ENCODE data around the gene RAPGEF4. TPM values are rescaled to one million over a fixed set of nuclear protein-coding genes. Genes with fewer than 3 reads are reported as not detected.

The RAPGEF4 gene
- total RNA-seq, 1 experiment from 2014 or later = 1.4 TPM

DNA sequence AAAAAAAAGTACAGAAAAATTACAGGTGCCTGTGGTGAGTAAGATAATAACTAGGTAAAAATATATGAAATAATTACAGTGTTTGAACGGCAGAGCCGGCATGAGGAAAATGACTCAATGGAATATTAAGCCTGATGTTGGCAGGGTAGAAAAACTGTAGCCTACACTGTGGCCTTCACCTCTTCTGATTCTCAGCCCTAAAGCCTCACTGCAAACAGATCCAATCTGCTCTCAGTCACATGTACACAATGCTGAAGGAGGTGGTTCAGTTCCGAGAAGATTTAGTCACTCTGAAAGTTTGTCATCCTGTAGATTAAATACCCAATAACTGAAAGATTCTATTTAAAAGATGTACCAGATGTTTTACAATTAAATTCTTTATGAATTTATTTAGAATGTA lies 273.1 kb downstream of the RAPGEF4 start:
- H3K9me3 Mint-ChIP-seq = no peaks in the 10 kb centered on the region
- no peak overlapping the region for H2AK5ac ChIP-seq (ENCODE audit: insufficient read length, low read length)
- H3K4me1 ChIP-seq (ENCODE audit: insufficient read depth, low read length) = no peaks in the 10 kb centered on the region
- no peak overlapping the region for H3K4me3 Mint-ChIP-seq
- H3K79me2 ChIP-seq (ENCODE audit: insufficient read depth, low read length) = no peaks in the 10 kb centered on the region
- H2AFZ ChIP-seq (ENCODE audit: low read length) = no peak overlapping the region
- peaks cover under 1 to 8% of the 10 kb centered on the region in 2 experiments for H3K4me1 Mint-ChIP-seq
- H3K4ac ChIP-seq (ENCODE audit: low read depth, low read length) = no peak overlapping the region
- H3K27me3 ChIP-seq (ENCODE audit: insufficient read depth, low read length) = no peaks in the 10 kb centered on the region
- no peak overlapping the region for H3K18ac ChIP-seq (ENCODE audit: insufficient read length, low read depth, low read length)
- no peak overlapping the region for H3K4me2 ChIP-seq (ENCODE audit: insufficient read depth, insufficient read length, low read length)
- H3K79me1 ChIP-seq (ENCODE audit: insufficient read depth, low read depth, low read length, poor library complexity, severe bottlenecking) = no peaks in the 10 kb centered on the region
- H2BK120ac ChIP-seq (ENCODE audit: low read depth, low read length, poor library complexity, severe bottlenecking) = no peak overlapping the region
- H3K23ac ChIP-seq (ENCODE audit: insufficient read length, low read depth, low read length) = no peak overlapping the region
- no peaks in the 10 kb centered on the region for H3K36me3 Mint-ChIP-seq (ENCODE audit: insufficient read depth in 1 of 3, low read depth in 3 of 3)
- H3K9ac ChIP-seq (ENCODE audit: extremely low read depth, insufficient read length, low read length) = no peak overlapping the region
- no peaks in the 10 kb centered on the region for H3K9me3 ChIP-seq (ENCODE audit: control insufficient read depth, low read depth, low read length)
- no peak overlapping the region for H3K14ac ChIP-seq (ENCODE audit: insufficient read depth, low read length)
- no peaks in the 10 kb centered on the region for H3K23me2 ChIP-seq (ENCODE audit: insufficient read length, low read depth, low read length, poor library complexity, severe bottlenecking)
- H3T11ph ChIP-seq (ENCODE audit: low read length) = no peak overlapping the region
- no peak for DNase-seq
- H2BK12ac ChIP-seq (ENCODE audit: insufficient read length, low read depth, low read length) = no peak overlapping the region
- no peak overlapping the region for H3K27ac Mint-ChIP-seq
- H3K27me3 Mint-ChIP-seq (ENCODE audit: low read depth) = no peaks in the 10 kb centered on the region
- WGBS (ENCODE audit: extremely low coverage, insufficient read length, low lambda C conversion rate) = no CpG with 5 or more reads among the region's 3 CpGs
- H3K27ac ChIP-seq (ENCODE audit: insufficient read length, low read depth, low read length) = no peak overlapping the region
- H2BK15ac ChIP-seq (ENCODE audit: low read depth, low read length) = no peak overlapping the region
- H2BK5ac ChIP-seq (ENCODE audit: insufficient read length, low read length) = no peak overlapping the region
- TF ChIP-seq, protein P1, sequence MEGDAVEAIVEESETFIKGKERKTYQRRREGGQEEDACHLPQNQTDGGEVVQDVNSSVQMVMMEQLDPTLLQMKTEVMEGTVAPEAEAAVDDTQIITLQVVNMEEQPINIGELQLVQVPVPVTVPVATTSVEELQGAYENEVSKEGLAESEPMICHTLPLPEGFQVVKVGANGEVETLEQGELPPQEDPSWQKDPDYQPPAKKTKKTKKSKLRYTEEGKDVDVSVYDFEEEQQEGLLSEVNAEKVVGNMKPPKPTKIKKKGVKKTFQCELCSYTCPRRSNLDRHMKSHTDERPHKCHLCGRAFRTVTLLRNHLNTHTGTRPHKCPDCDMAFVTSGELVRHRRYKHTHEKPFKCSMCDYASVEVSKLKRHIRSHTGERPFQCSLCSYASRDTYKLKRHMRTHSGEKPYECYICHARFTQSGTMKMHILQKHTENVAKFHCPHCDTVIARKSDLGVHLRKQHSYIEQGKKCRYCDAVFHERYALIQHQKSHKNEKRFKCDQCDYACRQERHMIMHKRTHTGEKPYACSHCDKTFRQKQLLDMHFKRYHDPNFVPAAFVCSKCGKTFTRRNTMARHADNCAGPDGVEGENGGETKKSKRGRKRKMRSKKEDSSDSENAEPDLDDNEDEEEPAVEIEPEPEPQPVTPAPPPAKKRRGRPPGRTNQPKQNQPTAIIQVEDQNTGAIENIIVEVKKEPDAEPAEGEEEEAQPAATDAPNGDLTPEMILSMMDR (conservative IDR thresholded peaks at IDR 0.05) = no peak
- no peak overlapping the region for H4K91ac ChIP-seq (ENCODE audit: insufficient read length, low read depth, low read length)
- H4K20me1 ChIP-seq (ENCODE audit: control insufficient read depth, insufficient read depth, insufficient read length) = no peaks in the 10 kb centered on the region
- no peak overlapping the region for H4K5ac ChIP-seq (ENCODE audit: insufficient read length, low read depth, low read length)
- no peak overlapping the region for H2BK20ac ChIP-seq (ENCODE audit: low read depth, low read length, poor library complexity, severe bottlenecking)
- H4K8ac ChIP-seq (replicated peaks; ENCODE audit: insufficient read length, low read depth, low read length) = no peak overlapping the region
- H3K56ac ChIP-seq (ENCODE audit: insufficient read length, low read depth, low read length) = no peak overlapping the region
